Epithelial cell of prostate (primary cell): Measurements from ENCODE around the gene ARID1B.
"Not testable (repeated sequence)": the region's sequence is repeated elsewhere in the genome, so short reads cannot be mapped to it uniquely, and the experiment has no call there.

Experiments used
- DNase-seq: peaks from one replicate; pipeline ENCODE4 v3.0.0-alpha.2; 2011; ENCODE audit warnings: low read depth, low spot score
- H3K27ac ChIP-seq: fragments of 450-650 bp; 2 replicates; pipeline ENCODE4 v1.5.1; 2017; ENCODE audit warnings: mild to moderate bottlenecking

ARID1B gene

DNA sequence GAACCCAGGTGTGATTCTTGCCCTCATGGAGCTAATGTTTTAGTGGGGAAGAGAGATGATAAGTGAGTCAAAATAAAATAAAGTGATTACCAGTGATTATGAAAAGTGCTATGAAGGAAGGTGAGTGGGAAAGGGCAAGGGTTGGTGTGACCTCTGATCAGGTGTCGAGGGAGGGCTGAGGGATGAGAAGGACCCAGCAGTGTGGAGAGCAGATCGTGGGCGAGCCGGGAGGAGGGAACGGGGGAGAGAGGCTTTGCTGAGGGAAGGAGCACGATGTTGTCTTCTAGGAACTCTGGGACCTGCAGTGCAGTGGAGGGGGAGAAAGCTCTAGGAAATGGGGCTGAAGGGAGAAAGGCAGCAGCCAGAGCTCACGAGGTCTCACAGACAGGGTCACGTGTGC lies 354.1 kb downstream of the ARID1B start:
- no peak overlapping the region for H3K27ac ChIP-seq

DNA sequence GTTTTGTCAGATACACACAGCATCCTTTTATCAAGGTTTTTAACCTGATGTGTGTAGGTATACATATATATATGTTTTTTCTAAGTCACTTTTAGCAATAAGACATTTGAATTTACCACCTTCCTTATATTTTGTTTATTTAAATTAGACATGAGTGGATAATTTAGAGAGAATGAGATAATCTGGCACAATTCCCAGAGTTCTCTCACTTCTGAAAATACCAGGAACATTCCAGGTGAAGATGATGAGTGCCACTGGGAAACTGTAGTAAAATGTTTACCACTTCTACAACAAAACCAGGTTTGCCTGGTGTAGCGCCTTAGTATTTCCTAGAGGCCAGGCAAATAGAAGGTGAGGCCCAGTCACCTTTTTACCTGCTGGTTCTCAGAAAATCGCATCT lies 356.7 kb downstream of the ARID1B start:
- H3K27ac ChIP-seq, result no peak overlapping the region
- no peak for DNase-seq

More for the DNA sequence above, 354.1 kb downstream of the ARID1B start:
- DNase-seq, result no peak

DNA sequence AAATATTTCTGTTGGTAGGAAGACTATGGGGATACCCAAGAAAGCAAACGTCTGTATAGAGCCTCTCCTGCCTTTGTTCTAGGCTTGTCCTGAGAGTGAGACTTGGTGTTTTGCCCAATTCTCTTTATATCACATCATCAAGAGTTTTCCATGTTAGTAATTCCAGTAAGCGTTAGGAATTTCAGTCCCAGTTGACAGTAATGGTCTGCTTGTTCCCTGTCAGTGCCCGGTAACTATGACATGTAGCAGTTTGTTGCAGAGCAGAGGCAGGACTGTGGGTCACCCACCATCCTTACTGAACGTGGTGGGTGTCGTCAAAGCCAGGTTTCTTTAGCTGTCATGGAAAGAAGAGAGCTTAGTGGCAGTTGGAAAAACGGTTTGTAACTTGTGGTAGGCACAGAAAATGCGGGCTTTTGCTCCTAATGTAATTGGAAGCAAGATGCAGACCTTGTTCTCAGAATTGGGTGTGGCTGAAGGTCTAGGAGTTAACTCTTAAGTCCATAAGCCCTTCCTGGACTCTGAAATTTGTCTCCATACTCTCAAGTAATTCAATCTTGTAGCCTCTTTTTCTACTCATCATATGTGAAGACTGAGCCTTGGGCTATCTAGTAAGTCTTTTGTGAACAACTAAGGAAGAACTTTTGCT lies 357.3 kb downstream of the ARID1B start:
- H3K27ac ChIP-seq, result no peak overlapping the region
- no peak for DNase-seq

DNA sequence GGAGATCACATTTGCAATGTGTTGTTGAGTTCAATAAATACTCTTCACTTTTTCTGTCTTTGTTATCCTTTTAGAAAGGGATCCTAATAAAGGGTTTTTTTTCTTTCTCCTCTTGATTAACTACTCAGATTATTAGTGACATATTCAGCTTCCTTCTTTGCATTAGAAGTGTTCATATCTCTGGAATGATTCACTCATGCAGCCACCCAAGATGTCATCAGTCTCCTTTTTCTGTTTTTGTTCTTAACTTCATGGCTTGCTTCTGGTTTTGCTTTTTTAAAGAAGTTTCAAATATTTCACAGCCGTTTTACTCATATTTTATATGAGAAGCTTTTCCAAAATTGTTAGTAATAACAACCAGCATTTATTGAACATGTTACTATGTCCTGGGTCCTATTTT lies 358.5 kb downstream of the ARID1B start:
- DNase-seq, result no peak
- H3K27ac ChIP-seq, result no peak overlapping the region

DNA sequence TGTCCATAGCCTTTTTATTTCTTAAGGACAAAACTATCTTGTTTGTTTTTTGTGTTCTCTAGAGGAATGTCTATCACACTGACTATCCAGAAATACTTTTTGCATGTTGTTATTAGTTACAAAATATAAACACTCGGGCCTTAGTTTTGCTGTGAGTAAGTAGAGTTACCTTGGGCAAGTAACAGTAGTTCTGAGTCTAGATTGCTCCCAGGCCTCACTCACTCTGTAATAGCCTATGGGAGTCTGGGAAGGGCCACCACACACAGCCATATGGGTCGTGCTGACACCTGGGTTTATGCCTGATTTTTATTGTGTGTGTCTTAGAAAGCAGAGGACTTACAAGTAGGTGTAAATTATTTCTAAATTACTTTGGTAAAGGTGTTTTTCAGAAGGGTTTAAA lies 360.3 kb downstream of the ARID1B start:
- no peak overlapping the region for H3K27ac ChIP-seq
- DNase-seq, result no peak

DNA sequence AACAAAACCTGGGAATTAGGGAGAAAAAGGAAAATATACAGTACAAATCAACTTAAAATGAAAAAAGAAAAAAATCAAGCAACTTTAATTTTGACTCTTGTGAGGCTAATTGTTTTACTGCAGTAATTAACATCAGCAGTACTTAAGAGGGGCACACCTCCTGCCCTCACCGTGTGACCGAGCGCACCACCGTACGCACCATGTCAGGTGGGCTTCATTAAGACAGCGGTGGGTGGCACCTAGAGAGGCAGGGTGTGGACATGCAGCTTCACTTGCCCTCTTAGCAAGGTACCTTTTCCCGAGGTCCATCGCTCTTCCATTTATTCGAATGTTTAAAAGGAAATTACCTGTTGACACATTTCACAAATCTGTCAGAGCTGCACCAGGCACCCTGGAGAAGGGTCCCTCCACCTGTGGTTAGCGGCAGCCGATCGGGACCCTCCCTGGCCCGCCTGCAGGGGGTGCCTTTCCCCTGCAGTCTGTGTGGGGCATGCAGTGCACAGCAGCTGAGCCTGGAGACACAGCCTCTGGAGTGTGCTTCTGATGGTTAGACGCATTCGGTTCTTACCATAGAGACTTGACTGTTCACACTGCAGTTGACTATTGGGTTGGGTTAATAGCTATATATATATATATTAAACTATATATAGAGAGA lies 362.0 kb downstream of the ARID1B start:
- H3K27ac ChIP-seq, result no peak overlapping the region
- DNase-seq, result no peak

DNA sequence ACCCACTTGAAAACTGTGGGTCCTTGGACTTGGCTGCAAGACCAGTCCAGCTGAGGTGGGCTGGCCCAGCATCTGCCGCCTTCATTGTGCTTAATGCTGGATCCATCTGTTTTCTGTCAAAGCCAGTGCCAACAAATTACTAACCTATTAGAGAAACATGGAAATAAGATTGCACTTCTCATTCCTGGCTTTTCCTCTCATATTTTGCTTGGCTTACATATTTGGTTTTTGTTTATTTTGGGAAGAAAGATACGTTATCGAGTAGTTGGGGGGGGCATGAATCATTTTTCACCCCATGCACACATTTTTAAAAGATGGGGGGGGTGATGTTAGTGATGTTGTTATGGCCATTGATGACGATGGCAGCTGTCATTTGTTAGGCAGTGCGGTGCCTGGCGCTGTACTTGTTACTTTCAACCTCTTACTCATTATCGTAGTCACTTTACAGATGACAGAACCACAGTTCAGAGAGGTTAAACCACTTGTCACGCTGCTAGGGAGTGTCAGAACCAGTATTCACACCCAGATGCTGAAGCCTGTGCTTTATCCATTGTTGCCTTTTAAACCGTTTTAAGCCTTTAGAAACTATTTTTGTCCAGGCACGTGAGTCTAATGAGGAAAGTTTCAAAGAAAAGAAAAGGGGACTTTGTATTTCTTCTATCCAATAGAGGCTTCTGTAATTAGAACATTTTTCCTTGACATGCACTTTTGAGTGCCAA lies 366.2 kb downstream of the ARID1B start:
- H3K27ac ChIP-seq, result no peak overlapping the region

DNA sequence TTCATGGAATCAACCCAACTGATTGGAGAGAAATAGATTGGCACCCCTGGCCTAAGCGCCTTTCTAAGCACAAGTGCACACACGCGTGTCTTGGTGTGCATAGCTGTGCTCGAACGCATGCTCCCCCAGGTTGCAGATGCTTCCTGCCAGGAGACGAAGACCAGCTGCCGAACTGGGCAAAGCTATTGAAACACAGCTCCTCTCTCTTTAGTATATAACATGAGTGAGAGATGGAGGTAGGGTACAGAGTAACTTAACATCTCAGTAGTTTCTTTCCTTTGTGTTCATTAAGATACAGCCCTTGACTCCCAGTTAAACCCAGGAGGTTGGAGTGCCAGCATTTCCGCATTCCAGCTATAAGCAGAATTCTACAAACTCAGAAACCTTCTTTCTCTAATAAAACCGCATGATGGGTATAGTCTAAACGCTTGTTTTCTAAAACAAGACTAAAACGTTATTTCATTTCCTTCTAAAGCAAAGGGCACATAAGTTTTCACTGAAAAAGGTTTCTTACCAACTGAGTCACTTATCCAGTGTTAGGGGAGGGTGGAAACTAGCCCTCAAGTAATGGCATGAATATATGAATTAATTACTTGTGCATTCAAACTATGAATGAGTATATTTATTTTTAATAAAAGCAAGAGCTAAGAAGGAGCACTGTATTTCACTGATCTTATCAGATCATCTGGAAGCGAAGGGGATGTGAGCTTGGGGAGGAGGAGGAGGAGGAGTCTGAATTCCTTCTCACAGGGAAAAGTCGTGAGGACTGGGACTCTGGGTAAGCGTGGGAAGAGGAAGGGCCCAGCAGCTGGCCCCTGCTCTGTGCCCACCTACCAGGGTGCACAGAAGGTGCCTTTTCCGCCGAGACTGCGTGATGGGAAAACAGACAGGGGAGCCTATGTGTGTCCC lies 367.0 kb downstream of the ARID1B start:
- no peak overlapping the region for H3K27ac ChIP-seq
- DNase-seq, result no peak

More for the DNA sequence above, 366.2 kb downstream of the ARID1B start:
- DNase-seq, result no peak

DNA sequence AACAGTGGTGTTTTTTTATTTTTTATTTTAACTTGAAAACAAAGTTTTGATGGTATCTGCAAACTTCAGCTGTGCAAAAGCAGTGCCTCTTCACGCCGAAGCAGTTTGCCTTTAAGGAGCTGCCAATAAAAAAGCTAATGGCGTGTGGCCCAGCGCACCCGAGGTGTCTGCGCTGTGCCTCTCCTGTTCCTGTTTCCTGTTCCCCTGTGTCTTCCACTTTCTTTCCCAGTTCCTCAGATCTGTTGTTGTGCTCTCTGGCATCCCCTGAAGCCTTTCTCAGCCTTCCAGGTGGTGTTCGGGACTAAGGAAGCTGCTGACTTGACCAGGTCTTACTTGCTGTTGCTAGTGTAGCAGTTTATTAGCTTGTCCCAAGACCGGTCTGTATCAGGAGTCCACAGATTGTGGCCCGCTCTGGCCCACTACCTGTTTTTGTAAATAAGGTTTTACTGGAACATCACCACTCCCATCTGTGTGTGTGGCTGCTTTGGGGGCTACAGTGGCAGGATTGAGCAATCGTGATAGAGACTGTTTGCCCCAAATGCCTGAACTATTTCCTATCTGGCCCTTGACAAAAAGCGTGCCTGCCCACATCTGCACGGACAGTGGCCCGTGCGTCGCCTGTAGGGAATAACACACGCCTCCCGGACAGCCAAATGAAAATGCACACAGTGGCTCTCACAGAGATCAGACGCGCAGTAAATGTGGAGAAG lies 367.8 kb downstream of the ARID1B start:
- DNase-seq, result no peak
- H3K27ac ChIP-seq, result no peak overlapping the region

DNA sequence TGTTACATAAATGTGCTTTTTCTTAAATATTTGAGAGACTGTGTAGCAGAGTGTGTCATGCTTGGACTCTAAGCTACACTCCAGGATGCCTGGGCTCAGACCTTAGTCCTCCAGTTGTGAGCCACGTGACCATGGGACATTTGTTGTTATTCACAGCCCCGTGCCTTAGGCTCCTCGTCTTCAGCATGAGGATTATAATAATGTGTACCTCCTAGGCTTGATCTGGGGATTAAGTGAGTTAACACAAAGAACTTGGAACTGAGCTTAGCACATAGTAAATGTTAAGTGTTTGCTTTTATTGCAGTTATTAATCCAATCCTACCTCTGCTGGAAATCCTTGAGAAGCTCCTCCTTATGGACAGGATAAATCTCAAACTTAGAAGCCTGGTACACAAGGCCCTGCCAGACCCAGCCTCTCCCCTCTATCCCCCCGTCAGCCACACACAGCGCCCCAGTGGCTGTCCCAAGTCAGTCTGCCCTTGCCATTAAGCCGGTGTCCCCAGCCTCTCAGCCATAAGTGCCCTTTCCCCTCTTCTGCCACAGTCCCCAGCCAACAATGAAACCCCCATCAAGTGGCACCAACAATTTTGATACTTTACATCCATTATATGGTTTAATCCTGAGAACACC lies 368.6 kb downstream of the ARID1B start:
- H3K27ac ChIP-seq, result no peak overlapping the region
- no peak for DNase-seq

DNA sequence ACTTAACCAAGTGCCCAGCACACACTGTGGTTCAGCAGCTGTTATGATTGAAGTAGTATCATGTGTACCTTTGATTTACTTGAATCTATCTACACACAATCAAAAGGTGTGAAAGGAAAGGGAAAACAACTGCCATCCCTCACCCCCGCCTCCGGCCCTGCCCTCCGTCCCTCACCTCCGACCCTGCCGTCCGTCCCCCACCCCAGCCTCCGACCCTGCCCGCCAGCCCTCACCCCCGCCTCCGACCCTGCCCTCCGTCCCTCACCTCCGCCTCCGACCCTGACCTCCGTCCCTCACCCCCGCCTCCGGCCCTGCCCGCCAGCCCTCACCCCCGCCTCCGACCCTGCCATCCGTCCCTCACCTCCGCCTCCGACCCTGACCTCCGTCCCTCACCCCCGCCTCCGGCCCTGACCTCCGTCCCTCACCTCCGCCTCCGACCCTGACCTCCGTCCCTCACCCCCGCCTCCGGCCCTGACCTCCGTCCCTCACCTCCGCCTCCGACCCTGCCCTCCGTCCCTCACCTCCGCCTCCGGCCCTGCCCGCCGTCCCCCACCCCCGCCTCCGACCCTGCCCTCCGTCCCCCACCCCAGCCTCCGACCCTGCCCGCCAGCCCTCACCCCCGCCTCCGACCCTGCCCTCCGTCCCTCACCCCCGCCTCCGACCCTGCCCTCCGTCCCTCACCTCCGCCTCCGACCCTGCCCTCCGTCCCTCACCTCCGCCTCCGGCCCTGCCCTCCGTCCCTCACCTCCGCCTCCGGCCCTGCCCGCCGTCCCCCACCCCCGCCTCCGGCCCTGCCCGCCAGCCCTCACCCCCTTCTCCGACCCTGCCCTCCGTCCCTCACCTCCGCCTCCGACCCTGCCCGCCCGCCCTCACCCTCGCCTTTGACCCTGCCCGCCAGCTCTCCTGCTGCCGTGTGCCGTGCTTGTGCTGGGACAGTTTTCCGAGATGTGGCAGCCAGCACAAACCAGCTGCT lies 370.2 kb downstream of the ARID1B start:
- not testable (repeated sequence) for DNase-seq
- H3K27ac ChIP-seq, result peak overlapping the region; percentile 61

DNA sequence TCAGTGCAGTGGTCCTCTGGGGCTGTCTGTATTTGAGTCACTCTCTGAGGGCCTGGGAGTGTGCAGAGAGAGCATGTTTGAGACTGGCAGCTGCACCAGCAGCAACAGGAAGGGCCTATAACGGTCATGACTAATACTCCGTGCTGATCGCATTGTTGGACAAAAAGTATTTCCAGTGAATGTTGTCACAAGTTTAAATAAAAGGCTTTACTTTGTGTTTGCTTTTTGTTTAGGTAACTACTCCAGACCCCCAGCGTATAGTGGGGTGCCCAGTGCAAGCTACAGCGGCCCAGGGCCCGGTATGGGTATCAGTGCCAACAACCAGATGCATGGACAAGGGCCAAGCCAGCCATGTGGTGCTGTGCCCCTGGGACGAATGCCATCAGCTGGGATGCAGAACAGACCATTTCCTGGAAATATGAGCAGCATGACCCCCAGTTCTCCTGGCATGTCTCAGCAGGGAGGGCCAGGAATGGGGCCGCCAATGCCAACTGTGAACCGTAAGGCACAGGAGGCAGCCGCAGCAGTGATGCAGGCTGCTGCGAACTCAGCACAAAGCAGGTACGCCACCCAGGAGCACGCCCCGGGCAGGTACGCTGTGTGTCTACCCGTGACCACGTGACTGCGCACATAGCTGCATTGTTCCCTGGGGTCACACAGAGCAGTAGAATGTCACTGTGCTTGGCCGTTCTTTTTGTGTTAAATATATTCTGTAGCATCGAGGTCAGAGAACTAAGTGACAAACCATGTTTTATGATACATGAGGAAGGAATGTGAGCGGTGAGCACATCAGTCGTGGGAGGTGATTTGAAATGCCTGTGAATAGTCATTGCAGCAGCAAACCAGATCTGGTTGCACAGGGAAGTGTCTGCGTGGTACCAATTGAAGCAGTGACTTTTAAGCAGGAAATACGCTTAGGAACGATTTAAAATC lies 371.5 kb downstream of the ARID1B start:
- peak; percentile 66 for DNase-seq
- H3K27ac ChIP-seq, result peak overlapping the region; percentile 61

DNA sequence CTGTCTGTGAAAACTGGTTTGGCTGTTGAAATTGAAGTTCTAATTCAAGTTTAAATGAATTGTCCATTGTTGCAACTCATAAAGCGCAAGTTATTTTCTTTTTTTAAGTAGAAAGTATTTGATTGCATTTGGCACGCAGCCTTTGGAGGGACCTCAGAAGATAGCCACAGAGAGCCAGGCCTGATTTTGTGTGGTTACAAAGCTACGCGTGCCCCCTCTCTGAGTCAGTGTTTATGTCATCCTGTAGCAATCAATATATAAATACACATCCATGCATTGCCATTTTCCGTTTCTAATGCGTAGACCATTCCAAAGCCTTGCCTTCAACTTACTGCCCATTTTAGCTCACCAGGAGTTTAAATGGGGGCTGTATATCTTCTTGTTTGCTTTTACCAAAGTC lies 372.9 kb downstream of the ARID1B start:
- DNase-seq, result no peak
- peak overlapping the region; percentile 61 for H3K27ac ChIP-seq

DNA sequence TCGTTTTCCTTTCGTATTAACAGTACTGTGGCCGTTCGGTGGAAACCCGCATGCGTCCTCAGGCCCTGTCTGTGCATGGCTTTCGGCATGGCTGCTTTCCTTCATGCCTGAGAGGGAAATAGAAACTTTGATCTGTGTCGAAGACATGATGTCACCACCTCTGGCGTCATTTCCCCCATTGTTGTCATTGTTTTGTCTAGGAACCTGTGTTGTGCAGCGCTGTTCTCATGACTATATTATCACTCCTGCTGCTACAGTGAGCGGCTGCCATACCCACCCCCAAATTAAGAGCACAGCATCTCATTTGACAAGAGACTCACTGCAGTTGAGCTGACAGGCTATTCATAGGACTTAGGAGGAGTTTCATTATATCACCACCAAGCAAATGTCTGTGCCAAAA lies 373.9 kb downstream of the ARID1B start:
- no peak for DNase-seq

DNA sequence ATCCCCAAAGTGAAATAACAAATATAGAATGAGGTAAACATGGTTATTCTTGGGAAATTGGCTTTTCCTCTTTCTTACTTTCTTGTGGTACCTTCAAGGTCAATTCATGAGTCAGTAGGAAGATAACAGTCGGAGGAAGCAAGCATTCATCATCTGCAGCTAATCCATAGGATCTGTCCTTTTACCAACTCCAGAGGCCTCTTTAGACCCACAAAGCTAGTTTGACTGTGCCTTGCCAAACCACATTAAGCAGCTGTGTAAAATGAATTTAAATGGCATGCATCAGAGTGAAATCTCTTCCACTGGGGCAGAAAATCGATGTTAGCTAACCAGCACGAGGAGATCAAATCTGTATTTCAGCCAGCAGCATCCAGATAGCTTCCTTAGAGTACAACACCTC lies 374.8 kb downstream of the ARID1B start:
- no peak for DNase-seq
- no peak overlapping the region for H3K27ac ChIP-seq

More for the DNA sequence above, 373.9 kb downstream of the ARID1B start:
- H3K27ac ChIP-seq, result no peak overlapping the region

DNA sequence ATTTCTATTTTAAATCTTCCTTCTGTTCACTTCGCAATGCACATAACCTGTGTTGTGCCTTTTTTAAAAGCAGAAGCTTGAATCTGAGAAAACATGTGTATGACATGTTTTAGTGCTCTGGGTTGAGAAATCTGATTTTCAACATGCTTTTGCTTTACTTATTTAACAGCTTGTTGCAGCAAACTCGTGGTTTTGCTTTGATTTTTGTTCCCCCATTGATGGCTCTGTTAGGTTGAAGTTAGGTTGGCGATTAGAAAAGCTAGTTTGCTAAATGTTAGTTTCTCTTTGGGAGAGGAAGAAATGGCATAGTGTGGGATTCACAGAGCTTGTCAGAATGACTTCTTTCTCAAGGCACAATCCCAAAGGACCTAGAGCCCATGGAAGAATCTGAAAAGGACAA lies 375.4 kb downstream of the ARID1B start:
- H3K27ac ChIP-seq, result no peak overlapping the region
- no peak for DNase-seq

DNA sequence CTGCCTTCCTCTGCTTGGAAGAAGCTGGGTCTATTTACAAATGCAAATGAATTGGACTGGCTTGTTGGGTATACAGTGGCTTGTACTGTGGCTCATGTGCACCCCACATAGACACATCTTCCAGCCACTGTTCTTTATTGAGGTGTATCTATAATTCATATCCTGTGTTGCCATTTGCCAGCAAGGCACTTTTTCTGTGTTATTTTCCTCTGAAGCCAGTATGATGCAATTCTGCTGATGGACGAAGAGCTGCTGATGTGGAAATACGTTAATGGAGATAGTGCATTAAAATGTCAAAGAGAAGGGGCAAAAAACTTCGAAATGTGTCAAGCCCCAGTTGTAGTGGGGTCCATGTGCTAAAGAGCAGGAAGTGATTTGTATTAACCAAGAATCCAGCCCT lies 378.6 kb downstream of the ARID1B start:
- DNase-seq, result no peak
- H3K27ac ChIP-seq, result no peak overlapping the region
